Measurements from ENCODE around the gene RTN4R. TPM values are rescaled to one million over a fixed set of nuclear protein-coding genes. Genes with fewer than 3 reads are reported as not detected.
"Not testable (repeated sequence)": the region's sequence is repeated elsewhere in the genome, so short reads cannot be mapped to it uniquely, and the experiment has no call there.

The RTN4R gene
- 38.3 TPM for total RNA-seq (ENCODE audit: unreplicated experiment)
- long read RNA-seq, partial matches to known transcripts = 4 of 5 reads
- long read RNA-seq, other reads (novel, unspliced or antisense) = 0 of 5 reads

DNA sequence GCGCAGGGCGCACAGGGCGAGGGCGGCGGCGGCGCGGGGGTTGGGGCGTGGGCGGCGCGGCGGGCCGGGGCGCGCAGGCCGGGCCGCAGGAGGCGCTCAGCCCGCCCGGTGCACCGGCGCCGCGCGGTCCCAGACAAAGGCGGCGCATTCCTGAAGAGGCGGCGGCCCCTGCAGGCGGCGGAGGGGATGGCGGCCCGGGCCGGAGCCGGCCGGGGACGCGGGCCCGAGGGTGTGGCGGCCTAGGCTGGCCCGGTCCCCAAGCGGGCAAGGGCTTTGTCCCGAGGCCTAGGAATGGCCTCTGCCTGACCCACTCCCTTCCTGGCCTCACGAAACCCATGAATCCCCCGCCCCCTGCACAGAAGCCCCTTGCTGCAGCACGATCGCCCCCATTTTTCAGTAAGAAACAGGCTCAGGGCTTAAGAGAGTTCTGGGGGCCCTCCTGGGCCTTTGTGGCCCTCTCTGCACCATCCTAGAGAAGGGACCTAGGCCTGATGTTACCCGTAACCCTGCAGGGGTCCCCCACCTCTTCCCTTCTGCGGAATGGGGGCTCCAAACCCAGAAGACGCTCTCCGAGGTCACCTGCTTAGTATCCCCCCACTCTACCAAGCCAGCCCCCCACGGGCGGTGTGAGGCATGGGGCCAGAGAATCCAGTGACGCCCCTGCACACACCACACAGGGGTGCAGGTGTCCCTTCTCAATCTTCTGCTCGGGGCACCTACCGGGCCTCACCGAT lies at the start of gene RTN4R:
Gene RTN4R, minus strand, starts transcription at position 40 of the 734 bp plus-strand sequence. CDS start 226 bp downstream, outside the sequence.
- DNase-seq = peak; percentile 84
- Mint-ChIP-seq H3K36me3 (ENCODE audit: unreplicated experiment) (no peaks in the 10 kb centered on the region), H3K27me3 (ENCODE audit: unreplicated experiment) (peaks cover 15% of the 10 kb centered on the region), H3K27ac (ENCODE audit: unreplicated experiment) (peak within 1 kb of the TSS; percentile 93), H3K9me3 (ENCODE audit: unreplicated experiment) (peaks cover 7% of the 10 kb centered on the region), H3K4me1 (ENCODE audit: low read depth, unreplicated experiment) (peaks cover 24% of the 10 kb centered on the region), H3K4me3 (ENCODE audit: unreplicated experiment) (peak within 1 kb of the TSS; percentile 82)
- TF ChIP-seq, protein P1, sequence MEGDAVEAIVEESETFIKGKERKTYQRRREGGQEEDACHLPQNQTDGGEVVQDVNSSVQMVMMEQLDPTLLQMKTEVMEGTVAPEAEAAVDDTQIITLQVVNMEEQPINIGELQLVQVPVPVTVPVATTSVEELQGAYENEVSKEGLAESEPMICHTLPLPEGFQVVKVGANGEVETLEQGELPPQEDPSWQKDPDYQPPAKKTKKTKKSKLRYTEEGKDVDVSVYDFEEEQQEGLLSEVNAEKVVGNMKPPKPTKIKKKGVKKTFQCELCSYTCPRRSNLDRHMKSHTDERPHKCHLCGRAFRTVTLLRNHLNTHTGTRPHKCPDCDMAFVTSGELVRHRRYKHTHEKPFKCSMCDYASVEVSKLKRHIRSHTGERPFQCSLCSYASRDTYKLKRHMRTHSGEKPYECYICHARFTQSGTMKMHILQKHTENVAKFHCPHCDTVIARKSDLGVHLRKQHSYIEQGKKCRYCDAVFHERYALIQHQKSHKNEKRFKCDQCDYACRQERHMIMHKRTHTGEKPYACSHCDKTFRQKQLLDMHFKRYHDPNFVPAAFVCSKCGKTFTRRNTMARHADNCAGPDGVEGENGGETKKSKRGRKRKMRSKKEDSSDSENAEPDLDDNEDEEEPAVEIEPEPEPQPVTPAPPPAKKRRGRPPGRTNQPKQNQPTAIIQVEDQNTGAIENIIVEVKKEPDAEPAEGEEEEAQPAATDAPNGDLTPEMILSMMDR (IDR thresholded peaks at IDR 0.05; ENCODE audit: partially characterized antibody, unreplicated experiment) = peak; percentile 68

DNA sequence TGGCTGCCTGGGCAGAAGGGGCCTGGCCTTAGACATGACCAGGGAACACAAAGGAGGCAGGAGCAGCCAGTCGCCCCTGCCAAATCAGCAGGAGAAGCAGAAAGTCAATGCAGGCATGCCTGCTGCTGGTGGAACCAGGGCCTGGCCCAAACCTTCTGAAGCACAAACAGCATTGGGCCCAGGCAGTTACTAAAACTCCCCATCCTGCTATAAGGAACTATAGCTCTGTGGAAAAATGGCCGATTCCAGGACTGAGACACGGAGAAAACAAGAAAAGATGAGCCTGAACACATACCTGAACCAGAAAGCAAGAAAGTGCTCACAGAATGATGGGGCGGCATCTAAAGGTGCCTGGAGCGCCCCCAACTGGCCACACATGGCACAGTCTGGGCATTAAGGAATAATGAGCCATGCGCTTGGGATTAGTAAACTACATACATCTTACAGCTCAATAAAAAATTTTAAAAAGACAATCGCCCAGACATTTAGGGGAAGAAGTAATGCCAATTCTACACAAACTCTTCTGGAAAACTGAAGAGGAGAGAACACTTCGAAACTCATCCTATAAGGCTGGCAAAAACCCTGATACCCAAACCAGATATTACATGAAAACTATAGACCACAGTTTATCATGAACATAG lies 49.4 kb upstream of the RTN4R start:
- H3K36me3 Mint-ChIP-seq (ENCODE audit: unreplicated experiment); H3K27me3 Mint-ChIP-seq (ENCODE audit: unreplicated experiment); H3K27ac Mint-ChIP-seq (ENCODE audit: unreplicated experiment); H3K9me3 Mint-ChIP-seq (ENCODE audit: unreplicated experiment): not testable (repeated sequence)
- peaks cover 11% of the 10 kb centered on the region for H3K4me1 Mint-ChIP-seq (ENCODE audit: low read depth, unreplicated experiment)
- DNase-seq = peak; percentile 55
- TF ChIP-seq, protein P1 (IDR thresholded peaks at IDR 0.05; ENCODE audit: partially characterized antibody, unreplicated experiment) = peak; percentile 71
- peak overlapping the region; percentile 36 for H3K4me3 Mint-ChIP-seq (ENCODE audit: unreplicated experiment)

DNA sequence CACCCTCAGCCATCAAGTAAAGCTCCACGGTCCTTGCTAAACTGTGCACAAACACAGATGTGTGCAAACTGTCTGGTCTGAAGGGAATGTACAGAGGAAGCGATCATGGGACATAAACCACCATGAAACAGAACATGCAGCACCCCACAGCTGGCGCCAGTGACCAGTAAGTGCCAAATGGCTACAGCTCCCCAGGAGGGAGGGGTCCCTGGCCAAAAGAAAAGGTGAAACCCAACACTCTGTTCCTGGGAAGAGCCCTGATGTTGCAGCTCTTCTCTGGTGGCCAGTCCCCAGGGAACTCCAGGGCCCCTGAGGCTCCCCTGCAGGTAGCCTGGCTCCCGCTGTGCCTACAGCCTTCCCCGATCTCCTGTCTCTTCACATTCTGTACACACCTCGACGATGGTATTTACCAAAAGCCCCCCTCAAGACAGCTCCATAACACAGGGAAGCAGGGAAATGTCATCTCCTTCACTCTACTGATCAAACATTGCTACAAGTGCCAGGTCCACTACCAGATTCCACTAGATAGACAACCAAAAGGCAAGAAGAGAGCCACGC lies 48.8 kb upstream of the RTN4R start:
- peak overlapping the region; percentile 30 for H3K4me3 Mint-ChIP-seq (ENCODE audit: unreplicated experiment)

DNA sequence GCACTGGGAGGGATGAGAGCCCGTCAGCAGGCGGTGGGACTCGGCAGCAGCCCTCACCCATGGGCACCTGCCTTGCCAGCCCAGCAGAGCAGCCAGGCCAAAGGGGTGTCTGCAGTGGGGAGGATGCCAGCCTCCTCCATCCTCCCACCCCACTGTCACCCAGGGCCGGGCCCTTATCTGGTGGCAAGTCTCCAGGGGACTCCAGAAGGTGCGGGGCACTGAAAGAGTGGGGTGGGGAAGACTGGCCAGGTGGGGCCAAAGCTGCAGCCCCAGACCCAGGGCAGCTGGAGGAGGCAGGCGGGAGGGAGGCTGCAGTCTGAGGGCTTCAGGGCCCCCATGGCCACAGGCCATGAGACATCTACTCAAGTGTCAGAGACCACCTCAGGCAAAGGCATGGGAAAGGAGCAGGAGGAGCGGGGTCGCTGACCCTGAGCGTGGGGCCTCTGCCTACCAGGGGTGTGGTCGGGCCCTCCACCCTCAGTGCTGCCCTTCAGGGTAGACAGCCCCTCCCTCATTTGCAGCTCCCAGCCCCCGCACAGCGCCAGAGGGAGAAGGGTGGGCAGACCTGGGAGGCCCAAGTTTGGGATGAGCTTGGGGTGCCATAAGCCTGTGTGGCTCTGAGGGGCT lies 48.2 kb upstream of the RTN4R start:
- Mint-ChIP-seq H3K27ac (ENCODE audit: unreplicated experiment) (no peak overlapping the region), H3K36me3 (ENCODE audit: unreplicated experiment) (no peaks in the 10 kb centered on the region), H3K27me3 (ENCODE audit: unreplicated experiment) (peaks cover 8% of the 10 kb centered on the region), H3K4me1 (ENCODE audit: low read depth, unreplicated experiment) (peaks cover 11% of the 10 kb centered on the region), H3K9me3 (ENCODE audit: unreplicated experiment) (no peaks in the 10 kb centered on the region), H3K4me3 (ENCODE audit: unreplicated experiment) (peak overlapping the region; percentile 30)
- no peak for DNase-seq
- TF ChIP-seq, protein P1 (IDR thresholded peaks at IDR 0.05; ENCODE audit: partially characterized antibody, unreplicated experiment) = no peak

More for the DNA sequence above, 48.8 kb upstream of the RTN4R start:
- no peak overlapping the region for H3K27ac Mint-ChIP-seq (ENCODE audit: unreplicated experiment)
- no peak for DNase-seq
- H3K36me3 Mint-ChIP-seq (ENCODE audit: unreplicated experiment) = no peaks in the 10 kb centered on the region
- H3K27me3 Mint-ChIP-seq (ENCODE audit: unreplicated experiment) = peaks cover 8% of the 10 kb centered on the region
- H3K4me1 Mint-ChIP-seq (ENCODE audit: low read depth, unreplicated experiment) = peaks cover 11% of the 10 kb centered on the region
- TF ChIP-seq, protein P1 (IDR thresholded peaks at IDR 0.05; ENCODE audit: partially characterized antibody, unreplicated experiment) = no peak
- H3K9me3 Mint-ChIP-seq (ENCODE audit: unreplicated experiment) = no peaks in the 10 kb centered on the region
